Nephron (organoid): ENCODE measurements around the gene USF2.

Source experiments
- H3K27ac Mint-ChIP-seq, 3 experiments: 2 replicates each; pipeline ENCODE4 v1.8.0; 2020; ENCODE audit warnings: mixed read lengths in 3 of 3, mild to moderate bottlenecking in 2 of 3, moderate library complexity in 1 of 3
- H3K27me3 Mint-ChIP-seq: 2 replicates; pipeline ENCODE4 v1.8.0; 2021; ENCODE audit warnings: low read depth, mild to moderate bottlenecking, moderate library complexity, mixed read lengths
- H3K36me3 Mint-ChIP-seq: 2 replicates; pipeline ENCODE4 v1.8.0; 2020; ENCODE audit warnings: low read depth, mixed read lengths
- H3K4me1 Mint-ChIP-seq: 2 replicates; pipeline ENCODE4 v1.8.0; 2020; ENCODE audit warnings: mixed read lengths
- H3K4me3 Mint-ChIP-seq, 3 experiments: 2 replicates each; pipeline ENCODE4 v1.8.0; 2020; ENCODE audit warnings: mild to moderate bottlenecking in 3 of 3, mixed read lengths in 3 of 3, moderate library complexity in 2 of 3
- H3K9me3 Mint-ChIP-seq: 2 replicates; pipeline ENCODE4 v1.8.0; 2020; ENCODE audit warnings: mixed read lengths
- TF ChIP-seq, protein P1 (sequence below), 3 experiments: fragments of 200-600 bp; sonication (generic); IDR thresholded peaks; one replicate each; pipeline ENCODE4 v1.5.0; 2021; ENCODE audit warnings: antibody characterized with exemption in 3 of 3; ENCODE audit not compliant: unreplicated experiment in 3 of 3

The USF2 gene

DNA sequence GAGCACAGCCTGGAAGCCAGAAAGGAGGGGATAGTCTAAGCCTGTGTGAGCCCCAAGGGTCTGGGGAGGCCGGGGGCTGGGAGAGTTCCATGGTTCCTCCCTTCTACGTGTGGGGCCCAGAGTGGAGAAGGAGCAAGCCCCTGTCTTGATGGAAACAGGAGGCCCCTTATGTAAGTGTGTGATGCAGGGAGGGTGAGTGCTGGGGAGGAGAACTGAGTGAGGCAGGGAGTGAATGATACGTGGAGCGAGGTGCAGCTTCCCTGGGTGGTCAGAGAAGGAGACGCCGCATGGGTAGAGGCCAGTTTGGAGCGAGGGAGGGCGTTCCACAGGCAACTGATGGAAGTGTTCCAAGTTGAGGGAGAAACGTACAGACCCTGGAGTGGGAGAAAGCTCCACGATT lies 39.2 kb downstream of the USF2 start:
- no peaks in the 10 kb centered on the region for H3K36me3 Mint-ChIP-seq

DNA sequence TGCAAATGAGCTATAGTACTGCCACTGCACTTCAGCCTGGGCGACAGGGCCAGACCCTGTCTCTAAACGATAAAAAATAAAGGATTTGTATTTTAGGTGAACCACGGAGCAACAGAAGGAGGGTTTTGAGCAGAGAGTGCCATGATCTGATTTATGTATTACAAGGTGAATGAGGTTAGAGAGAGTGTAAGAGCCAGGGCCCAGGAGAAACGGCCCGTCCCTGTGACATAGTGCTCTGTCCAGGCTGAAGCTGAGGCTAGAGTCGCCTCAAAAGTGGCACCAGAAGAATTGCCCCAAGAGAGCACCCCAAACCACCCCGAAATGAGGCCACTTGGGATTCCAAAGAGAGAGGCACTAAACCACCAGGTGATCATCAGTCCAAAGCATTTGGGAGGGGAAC lies 40.1 kb downstream of the USF2 start:
- TF ChIP-seq, protein P1, sequence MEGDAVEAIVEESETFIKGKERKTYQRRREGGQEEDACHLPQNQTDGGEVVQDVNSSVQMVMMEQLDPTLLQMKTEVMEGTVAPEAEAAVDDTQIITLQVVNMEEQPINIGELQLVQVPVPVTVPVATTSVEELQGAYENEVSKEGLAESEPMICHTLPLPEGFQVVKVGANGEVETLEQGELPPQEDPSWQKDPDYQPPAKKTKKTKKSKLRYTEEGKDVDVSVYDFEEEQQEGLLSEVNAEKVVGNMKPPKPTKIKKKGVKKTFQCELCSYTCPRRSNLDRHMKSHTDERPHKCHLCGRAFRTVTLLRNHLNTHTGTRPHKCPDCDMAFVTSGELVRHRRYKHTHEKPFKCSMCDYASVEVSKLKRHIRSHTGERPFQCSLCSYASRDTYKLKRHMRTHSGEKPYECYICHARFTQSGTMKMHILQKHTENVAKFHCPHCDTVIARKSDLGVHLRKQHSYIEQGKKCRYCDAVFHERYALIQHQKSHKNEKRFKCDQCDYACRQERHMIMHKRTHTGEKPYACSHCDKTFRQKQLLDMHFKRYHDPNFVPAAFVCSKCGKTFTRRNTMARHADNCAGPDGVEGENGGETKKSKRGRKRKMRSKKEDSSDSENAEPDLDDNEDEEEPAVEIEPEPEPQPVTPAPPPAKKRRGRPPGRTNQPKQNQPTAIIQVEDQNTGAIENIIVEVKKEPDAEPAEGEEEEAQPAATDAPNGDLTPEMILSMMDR (IDR thresholded peaks at IDR 0.05; ENCODE audit: unreplicated experiment in 3 of 3): no peak
- Mint-ChIP-seq H3K4me3 (peak overlapping the region; percentile 35 to 82 (median 75)), H3K9me3 (no peaks in the 10 kb centered on the region), H3K4me1 (peaks cover 50% of the 10 kb centered on the region), H3K36me3 (no peaks in the 10 kb centered on the region), H3K27me3 (no peaks in the 10 kb centered on the region), H3K27ac (peak overlapping the region; percentile 98)

More for the DNA sequence above, 39.2 kb downstream of the USF2 start:
- peak overlapping the region; percentile 98 for H3K27ac Mint-ChIP-seq
- no peaks in the 10 kb centered on the region for H3K27me3 Mint-ChIP-seq
- no peaks in the 10 kb centered on the region for H3K9me3 Mint-ChIP-seq
- peak overlapping the region; percentile 58 to 68 (median 60) for H3K4me3 Mint-ChIP-seq
- TF ChIP-seq, protein P1 (IDR thresholded peaks at IDR 0.05; ENCODE audit: unreplicated experiment in 3 of 3): no peak
- peaks cover 50% of the 10 kb centered on the region for H3K4me1 Mint-ChIP-seq

DNA sequence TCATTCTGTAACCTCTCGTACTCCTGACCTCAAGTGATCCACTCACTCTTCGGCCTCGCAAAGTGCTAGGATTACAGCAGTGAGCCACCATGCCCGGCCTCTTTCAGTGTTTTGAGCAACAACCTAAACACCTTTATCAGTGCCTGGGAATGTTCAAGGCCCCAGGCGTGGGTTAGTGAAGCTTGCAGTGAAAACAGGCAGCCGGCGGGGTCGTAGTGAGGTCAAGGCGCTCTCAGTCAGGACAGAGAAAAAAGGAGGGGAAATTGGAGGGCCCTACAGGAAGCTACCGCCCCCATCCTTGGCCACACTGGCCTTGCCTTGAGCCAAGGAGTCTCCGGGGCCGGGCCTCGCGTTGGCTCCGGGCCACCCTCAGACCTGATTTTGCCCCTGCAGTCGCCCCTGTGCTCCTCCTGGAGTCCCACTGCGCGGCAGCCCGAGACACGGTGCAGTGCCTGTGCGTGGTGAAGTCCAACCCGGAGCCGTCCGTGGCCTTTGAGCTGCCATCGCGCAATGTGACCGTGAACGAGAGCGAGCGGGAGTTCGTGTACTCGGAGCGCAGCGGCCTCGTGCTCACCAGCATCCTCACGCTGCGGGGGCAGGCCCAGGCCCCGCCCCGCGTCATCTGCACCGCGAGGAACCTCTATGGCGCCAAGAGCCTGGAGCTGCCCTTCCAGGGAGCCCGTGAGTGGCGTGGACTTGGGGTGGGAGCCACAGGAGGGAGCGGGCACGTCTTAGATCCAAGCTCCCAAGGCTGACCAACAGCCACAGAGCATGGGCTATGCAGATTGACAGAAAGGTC lies 40.9 kb downstream of the USF2 start:
- Mint-ChIP-seq H3K4me3 (peak overlapping the region; percentile 71 to 82 (median 75)), H3K27me3 (no peaks in the 10 kb centered on the region), H3K4me1 (peaks cover 50% of the 10 kb centered on the region), H3K9me3 (no peaks in the 10 kb centered on the region), H3K27ac (peak overlapping the region; percentile 98), H3K36me3 (no peaks in the 10 kb centered on the region)
- TF ChIP-seq, protein P1 (IDR thresholded peaks at IDR 0.05; ENCODE audit: unreplicated experiment in 3 of 3): no peak

DNA sequence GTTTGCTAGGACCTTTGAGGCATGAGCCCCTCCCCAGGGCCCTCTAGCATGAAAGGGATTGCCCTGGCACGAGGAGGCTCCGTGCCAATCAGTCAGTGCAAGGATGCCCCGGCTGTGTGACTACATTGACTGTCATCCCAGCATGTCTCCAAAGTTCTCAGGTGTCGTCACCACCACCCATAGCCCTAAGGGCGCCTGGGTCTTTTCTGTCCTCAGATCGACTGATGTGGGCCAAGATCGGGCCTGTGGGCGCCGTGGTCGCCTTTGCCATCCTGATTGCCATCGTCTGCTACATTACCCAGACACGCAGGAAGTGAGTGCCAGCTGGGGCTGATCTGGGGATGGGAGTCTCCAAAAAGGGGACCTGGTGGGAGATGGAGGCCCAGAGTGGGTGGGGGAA lies 41.6 kb downstream of the USF2 start:
- Mint-ChIP-seq H3K4me1 (peaks cover 50% of the 10 kb centered on the region), H3K4me3 (peak overlapping the region; percentile 34 to 60 (median 48)), H3K27ac (peak overlapping the region; percentile 79 to 98 (median 87)), H3K27me3 (no peaks in the 10 kb centered on the region), H3K36me3 (no peaks in the 10 kb centered on the region), H3K9me3 (no peaks in the 10 kb centered on the region)
- TF ChIP-seq, protein P1 (IDR thresholded peaks at IDR 0.05; ENCODE audit: unreplicated experiment in 3 of 3): no peak

- Mint-ChIP-seq H3K4me1 (peaks cover 54% of the 10 kb centered on the region), H3K4me3 (peak overlapping the region in 2 of 3 experiments; percentile 48 to 60), H3K27ac (peak overlapping the region; percentile 79 to 98 (median 87)), H3K36me3 (no peaks in the 10 kb centered on the region), H3K27me3 (no peaks in the 10 kb centered on the region), H3K9me3 (no peaks in the 10 kb centered on the region)
- TF ChIP-seq, protein P1 (IDR thresholded peaks at IDR 0.05; ENCODE audit: unreplicated experiment in 3 of 3): no peak
Measured at GRCh38 chr19:35310811-35311465, 42.2 kb downstream of the USF2 start.
